Measurements from ENCODE around the gene C16orf90. TPM values are rescaled to one million over a fixed set of nuclear protein-coding genes. Genes with fewer than 3 reads are reported as not detected.
"Not testable (repeated sequence)": the region's sequence is repeated elsewhere in the genome, so short reads cannot be mapped to it uniquely, and the experiment has no call there.

The C16orf90 gene
- polyA plus RNA-seq, 1 experiment: not detected

DNA sequence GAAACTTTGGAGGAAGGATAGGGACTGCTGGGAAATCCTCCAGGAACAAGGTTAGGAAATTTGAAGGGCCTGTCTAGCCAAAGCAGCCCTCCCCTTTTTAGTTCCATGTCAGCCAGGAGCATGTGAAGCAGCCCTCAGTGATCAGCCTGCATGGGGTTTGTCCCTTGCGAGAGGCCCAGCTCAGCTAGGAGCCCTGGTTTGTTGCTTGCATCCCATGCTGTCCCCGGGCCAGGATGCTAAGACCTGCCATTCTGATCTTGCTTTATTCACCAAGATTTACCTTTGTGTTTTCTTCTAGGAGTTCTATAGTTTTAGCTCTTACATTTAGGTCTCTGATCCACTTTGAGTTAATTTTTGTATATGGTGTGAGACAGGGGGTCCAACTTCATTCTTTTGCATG lies 33.1 kb upstream of the C16orf90 start:
- ChIA-PET CTCF (no interaction called here), POLR2A (no interaction called here)
- peaks cover 25% of the 10 kb centered on the region for H3K36me3 ChIP-seq (ENCODE audit: control insufficient read depth, insufficient read depth, low read length)
- TF ChIP-seq CTCF (IDR thresholded peaks at IDR 0.05; ENCODE audit: insufficient read depth, low read depth, low read length): no peak
- no peak overlapping the region for H3K4me3 ChIP-seq (ENCODE audit: low read depth, low read length)
- no peaks in the 10 kb centered on the region for H3K27me3 ChIP-seq (ENCODE audit: control insufficient read depth, insufficient read depth, low read length)
- DNase-seq (ENCODE audit: low read depth): no peak

DNA sequence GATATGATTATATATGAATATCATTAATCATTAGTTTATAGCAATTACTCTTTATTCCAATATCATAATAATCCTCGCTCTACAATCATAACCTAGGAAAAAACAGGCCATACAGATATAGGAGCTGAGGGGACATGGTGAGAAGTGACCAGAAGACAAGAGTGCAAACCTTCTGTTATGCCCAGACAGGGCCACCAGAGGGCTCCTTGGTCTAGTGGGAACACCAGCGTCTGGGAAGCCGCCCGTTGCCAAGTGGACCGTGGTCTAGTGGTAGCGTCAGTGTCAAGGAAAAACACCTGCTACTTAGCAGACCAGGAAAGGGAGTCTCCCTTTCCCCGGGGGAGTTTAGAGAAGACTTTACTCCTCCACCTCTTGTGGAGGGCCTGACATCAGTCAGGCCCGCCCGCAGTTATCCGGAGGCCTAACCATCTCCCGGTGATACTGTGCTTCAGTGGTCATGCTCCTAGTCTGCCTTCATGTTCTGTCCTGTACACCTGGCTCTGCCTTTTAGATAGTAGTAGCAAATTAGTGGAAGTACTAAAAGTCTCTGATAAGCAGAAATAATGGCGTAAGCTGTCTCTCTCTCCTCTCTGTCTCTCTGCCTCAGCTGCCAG lies 32.0 kb upstream of the C16orf90 start:
- DNase-seq (ENCODE audit: low read depth); POLR2A ChIA-PET; H3K4me3 ChIP-seq (ENCODE audit: low read depth, low read length); H3K27me3 ChIP-seq (ENCODE audit: control insufficient read depth, insufficient read depth, low read length): not testable (repeated sequence)
- H3K36me3 ChIP-seq (ENCODE audit: control insufficient read depth, insufficient read depth, low read length): peaks cover 22% of the 10 kb centered on the region
- CTCF ChIA-PET: interaction anchor here (0.7 to 2.3 kb wide), 7 partner anchors 8 to 20 kb away, joined by 3 to 11 read pairs (median 3); no protein-coding TSS in a partner anchor
- TF ChIP-seq CTCF (IDR thresholded peaks at IDR 0.05; ENCODE audit: insufficient read depth, low read depth, low read length): peak; percentile 71

GRCh38 chr16:3525951-3526350 lies 30.7 kb upstream of the C16orf90 start:
- Histone ChIP-seq H3K36me3 (ENCODE audit: control insufficient read depth, insufficient read depth, low read length) (peaks cover 22% of the 10 kb centered on the region), H3K27me3 (ENCODE audit: control insufficient read depth, insufficient read depth, low read length) (no peaks in the 10 kb centered on the region), H3K4me3 (ENCODE audit: low read depth, low read length) (no peak overlapping the region)
- CTCF ChIA-PET: interaction anchor here (0.6 to 2.3 kb wide), 5 partner anchors 13 to 516 kb away, joined by 3 to 11 read pairs (median 4); no protein-coding TSS in a partner anchor
- POLR2A ChIA-PET: no interaction called here
- DNase-seq (ENCODE audit: low read depth): no peak
- no peak for TF ChIP-seq CTCF (IDR thresholded peaks at IDR 0.05; ENCODE audit: insufficient read depth, low read depth, low read length)

- Histone ChIP-seq H3K36me3 (ENCODE audit: control insufficient read depth, insufficient read depth, low read length) (peaks cover 19% of the 10 kb centered on the region), H3K27me3 (ENCODE audit: control insufficient read depth, insufficient read depth, low read length) (no peaks in the 10 kb centered on the region), H3K4me3 (ENCODE audit: low read depth, low read length) (no peak overlapping the region)
- POLR2A ChIA-PET: no interaction called here
- CTCF ChIA-PET: no interaction called here
- no peak for TF ChIP-seq CTCF (IDR thresholded peaks at IDR 0.05; ENCODE audit: insufficient read depth, low read depth, low read length)
- DNase-seq (ENCODE audit: low read depth): no peak
Observed at GRCh38 chr16:3523281-3523680, 28.0 kb upstream of the C16orf90 start.

DNA sequence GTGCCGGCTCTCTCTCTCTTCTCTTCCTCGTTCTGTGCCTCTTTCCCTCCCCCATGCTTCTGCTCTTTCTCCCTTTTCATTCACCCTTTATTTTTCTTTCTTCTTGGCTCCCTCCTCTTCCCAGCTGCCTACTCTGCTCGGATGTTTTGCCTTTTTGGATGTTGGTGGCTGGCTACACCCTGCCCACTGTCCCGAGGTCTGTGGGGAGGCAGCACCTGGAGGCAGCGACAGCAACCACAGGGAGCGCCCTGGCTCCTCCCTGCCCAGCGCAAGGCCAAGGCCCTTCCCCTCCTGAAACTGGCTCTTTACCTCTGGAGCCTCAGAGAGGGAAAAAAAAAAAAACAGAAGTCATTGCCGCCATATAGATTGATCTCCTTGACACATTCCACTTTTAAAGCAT lies 25.6 kb upstream of the C16orf90 start:
- Histone ChIP-seq H3K4me3 (ENCODE audit: low read depth, low read length) (peak overlapping the region; percentile 13; the same call in 1 of the 2 replicates), H3K27me3 (ENCODE audit: control insufficient read depth, insufficient read depth, low read length) (no peaks in the 10 kb centered on the region), H3K36me3 (ENCODE audit: control insufficient read depth, insufficient read depth, low read length) (peaks cover 15% of the 10 kb centered on the region)
- DNase-seq (ENCODE audit: low read depth): no peak
- ChIA-PET CTCF (no interaction called here), POLR2A (no interaction called here)
- TF ChIP-seq CTCF (IDR thresholded peaks at IDR 0.05; ENCODE audit: insufficient read depth, low read depth, low read length): peak; percentile 26

Measured in BJ (cell line).